Fibroblast of lung (primary cell): Measurements from ENCODE around the gene NEDD4. TPM values are rescaled to one million over a fixed set of nuclear protein-coding genes. Genes with fewer than 3 reads are reported as not detected.

Source experiments
- DNase-seq, 2 donors: peaks; one replicate each; pipeline versions ENCODE4 v3.0.0 to v3.0.0-alpha.2; 2010; ENCODE audit warnings: low read depth in 2 of 2
- H2AFZ ChIP-seq: 2 replicates; pipeline ENCODE4 v1.5.1; 2012; ENCODE audit warnings: low read length, control low read depth, inconsistent platforms
- H3K27ac ChIP-seq: 2 replicates; pipeline ENCODE4 v1.5.1; 2011; ENCODE audit warnings: low read length, control low read depth; ENCODE audit not compliant: insufficient read depth
- H3K27me3 ChIP-seq: 2 replicates; pipeline ENCODE4 v1.5.1; 2011; ENCODE audit warnings: mild to moderate bottlenecking, low read length; ENCODE audit not compliant: control insufficient read depth, insufficient read depth
- H3K36me3 ChIP-seq: 2 replicates; pipeline ENCODE4 v1.5.1; 2011; ENCODE audit warnings: low read length; ENCODE audit not compliant: control insufficient read depth, insufficient read depth
- H3K4me1 ChIP-seq: 2 replicates; pipeline ENCODE4 v1.5.1; 2011; ENCODE audit warnings: low read length; ENCODE audit not compliant: control insufficient read depth, insufficient read depth; ENCODE audit errors: extremely low read depth
- H3K4me2 ChIP-seq: 2 replicates; pipeline ENCODE4 v1.5.1; 2011; ENCODE audit warnings: low read length, control low read depth; ENCODE audit not compliant: insufficient read depth; ENCODE audit errors: extremely low read depth
- H3K4me3 ChIP-seq, 4 experiments: fragments of 200-600 bp in 1 of 4; sonication (generic) in 1 of 4; replicated peaks in 1 of 4; 2 replicates each; pipeline ENCODE4 v1.5.1; 2011 to 2016; ENCODE audit warnings: low read length in 4 of 4, low read depth in 3 of 4, mild to moderate bottlenecking in 3 of 4, control low read depth in 2 of 4, inconsistent platforms in 1 of 4, mixed read lengths in 1 of 4; ENCODE audit not compliant: insufficient read depth in 1 of 4; ENCODE audit errors: control extremely low read depth in 1 of 4
- H3K79me2 ChIP-seq: 2 replicates; pipeline ENCODE4 v1.5.1; 2012; ENCODE audit warnings: mild to moderate bottlenecking, low read length, inconsistent platforms; ENCODE audit not compliant: control insufficient read depth, insufficient read depth
- H3K9ac ChIP-seq: 2 replicates; pipeline ENCODE4 v1.5.1; 2011; ENCODE audit warnings: mild to moderate bottlenecking, low read length, control low read depth; ENCODE audit not compliant: insufficient read depth
- H3K9me3 ChIP-seq: 2 replicates; pipeline ENCODE4 v1.5.1; 2012; ENCODE audit warnings: low read depth, low read length; ENCODE audit not compliant: control insufficient read depth, insufficient read depth
- H4K20me1 ChIP-seq: 2 replicates; pipeline ENCODE4 v1.5.1; 2011; ENCODE audit warnings: low read length; ENCODE audit not compliant: control insufficient read depth, insufficient read depth; ENCODE audit errors: extremely low read depth
- CTCF ChIP-seq, 2 donors: IDR thresholded peaks in 1 of 2; conservative IDR thresholded peaks in 1 of 2; 1 replicate in 1 of 2; 2 replicates in 1 of 2; pipeline ENCODE4 v1.5.1; 2011 to 2012; ENCODE audit warnings: low read length in 2 of 2, control low read depth in 1 of 2, inconsistent platforms in 1 of 2, low read depth in 1 of 2, mild to moderate bottlenecking in 1 of 2
- EZH2 ChIP-seq: IDR thresholded peaks from 2 replicates; pipeline ENCODE4 v1.5.1; 2012; ENCODE audit warnings: low read length, control low read depth, mild to moderate bottlenecking; ENCODE audit errors: missing control alignments
- polyA plus RNA-seq, 2 donors: library from polyadenylated mRNA; depleted of rRNA in 1 of 2; stranded (reverse) in 1 of 2; unstranded in 1 of 2; fragments of >200 nt; gene quantifications; 2 replicates each; pipeline ENCODE4 v1.2.1, GENCODE V29; 2011 to 2012; ENCODE audit warnings: missing spikeins in 1 of 2
- total RNA-seq: library from RNA; depleted of rRNA; stranded (reverse); fragments of >200 nt; gene quantifications from 2 replicates; pipeline ENCODE4 v1.2.1, GENCODE V29; 2014

NEDD4 gene
- total and polyA plus RNA-seq, 2 donors (not counting 1 experiment from before 2014, with no cell fraction given), result 21.6 to 30.9 TPM

- DNase-seq, result no peak
Observed at GRCh38 chr15:55968923-55969322, 24.5 kb downstream of the NEDD4 start.

GRCh38 chr15:55965091-55965490 is 28.3 kb downstream of the NEDD4 start:
- H3K4me2 ChIP-seq, result no peak overlapping the region
- no peak overlapping the region for H2AFZ ChIP-seq
- H3K27me3 ChIP-seq, result no peaks in the 10 kb centered on the region
- TF ChIP-seq CTCF (conservative IDR thresholded peaks at IDR 0.05 in 1 of 2, IDR thresholded peaks at IDR 0.05 in 1 of 2; ENCODE audit: low read depth in 1 of 2, low read length in 2 of 2) (no peak), EZH2 (no peak)
- H3K9me3 ChIP-seq, result no peaks in the 10 kb centered on the region
- H3K36me3 ChIP-seq, result no peaks in the 10 kb centered on the region
- no peak overlapping the region for H3K4me3 ChIP-seq
- no peak overlapping the region for H3K9ac ChIP-seq
- H4K20me1 ChIP-seq, result no peaks in the 10 kb centered on the region
- no peak for DNase-seq
- H3K79me2 ChIP-seq, result peaks cover 12% of the 10 kb centered on the region
- H3K27ac ChIP-seq, result no peak overlapping the region
- H3K4me1 ChIP-seq, result no peaks in the 10 kb centered on the region

More at GRCh38 chr15:55968923-55969322, 24.5 kb downstream of the NEDD4 start:
- H3K27me3 ChIP-seq, result no peaks in the 10 kb centered on the region
- no peaks in the 10 kb centered on the region for H3K4me1 ChIP-seq
- no peaks in the 10 kb centered on the region for H3K9me3 ChIP-seq
- peaks cover 19% of the 10 kb centered on the region for H3K79me2 ChIP-seq
- no peaks in the 10 kb centered on the region for H3K36me3 ChIP-seq
- no peak overlapping the region for H3K4me2 ChIP-seq
- H2AFZ ChIP-seq, result no peak overlapping the region
- no peaks in the 10 kb centered on the region for H4K20me1 ChIP-seq
- H3K27ac ChIP-seq, result no peak overlapping the region
- no peak overlapping the region for H3K4me3 ChIP-seq
- no peak for TF ChIP-seq CTCF (conservative IDR thresholded peaks at IDR 0.05 in 1 of 2, IDR thresholded peaks at IDR 0.05 in 1 of 2; ENCODE audit: low read depth in 1 of 2, low read length in 2 of 2)
- TF ChIP-seq EZH2, result no peak
- no peak overlapping the region for H3K9ac ChIP-seq

GRCh38 chr15:55960946-55961345 is 32.5 kb downstream of the NEDD4 start:
- Histone ChIP-seq H3K4me1 (no peaks in the 10 kb centered on the region), H3K27me3 (no peaks in the 10 kb centered on the region), H3K4me3 (no peak overlapping the region), H2AFZ (no peak overlapping the region), H3K36me3 (no peaks in the 10 kb centered on the region), H3K27ac (no peak overlapping the region), H3K79me2 (no peaks in the 10 kb centered on the region), H3K4me2 (no peak overlapping the region), H3K9ac (no peak overlapping the region), H3K9me3 (no peaks in the 10 kb centered on the region), H4K20me1 (no peaks in the 10 kb centered on the region)
- TF ChIP-seq CTCF (conservative IDR thresholded peaks at IDR 0.05 in 1 of 2, IDR thresholded peaks at IDR 0.05 in 1 of 2; ENCODE audit: low read depth in 1 of 2, low read length in 2 of 2) (no peak), EZH2 (no peak)
- no peak for DNase-seq
